Measurements from ENCODE around the gene CADM1.

The CADM1 gene

GRCh38 chr11:115207166-115207591 is 297.0 kb downstream of the CADM1 start:
- no peak for DNase-seq (ENCODE audit: low spot score)

- DNase-seq (ENCODE audit: low spot score): no peak
These were observed 297.7 kb downstream of the CADM1 start for GRCh38 chr11:115206365-115207022.

DNA sequence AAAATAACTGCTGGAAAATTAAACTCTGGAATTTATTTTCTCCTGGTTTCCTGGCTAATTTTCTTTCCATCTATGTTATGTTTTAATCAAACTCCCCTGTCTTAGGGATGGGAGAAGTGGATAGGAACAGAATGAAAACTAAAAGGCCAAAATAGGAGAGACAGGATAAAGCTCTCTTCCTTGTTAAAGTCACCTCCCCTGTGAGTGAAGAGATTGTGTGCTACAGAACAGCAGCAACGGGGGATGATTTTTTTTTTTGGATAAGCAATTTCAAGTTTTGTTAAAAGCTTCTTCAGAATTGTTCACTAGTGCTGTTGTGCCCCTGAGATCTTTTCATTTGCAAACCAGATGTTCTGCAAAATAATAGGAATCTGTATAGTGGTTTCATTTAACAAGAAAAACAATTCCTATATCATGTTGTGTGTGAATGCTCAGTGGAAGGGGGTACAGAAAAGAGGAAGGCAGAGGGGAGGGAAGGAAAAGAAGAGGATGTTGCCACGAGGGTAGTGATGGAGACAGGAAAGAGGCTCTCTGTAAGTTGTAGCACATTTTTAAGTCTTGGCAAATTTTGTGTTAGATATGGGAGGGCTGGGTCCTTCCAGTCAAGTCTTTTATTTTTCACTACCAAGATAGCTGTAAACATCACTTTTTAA is 301.2 kb downstream of the CADM1 start:
- no peak for DNase-seq (ENCODE audit: low spot score)

DNA sequence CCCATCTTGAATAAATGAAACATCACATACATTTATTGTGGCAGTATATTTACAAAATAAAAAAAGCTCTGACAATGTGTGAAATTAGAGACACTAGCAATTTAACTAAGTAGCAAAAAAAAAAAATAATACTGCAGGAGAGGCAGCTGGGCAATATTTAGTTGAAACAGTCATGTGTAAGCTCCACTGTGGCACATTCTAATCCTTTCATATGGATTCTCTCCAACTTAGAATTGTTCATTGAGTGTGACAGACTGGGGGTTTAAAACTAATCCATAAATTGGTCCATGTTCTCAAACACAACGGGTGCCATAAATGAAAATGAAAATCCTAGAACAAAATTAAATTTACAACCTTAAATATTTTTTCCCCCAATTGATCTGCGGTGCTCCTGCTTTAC is 302.1 kb downstream of the CADM1 start:
- no peak for DNase-seq (ENCODE audit: low spot score)

DNA sequence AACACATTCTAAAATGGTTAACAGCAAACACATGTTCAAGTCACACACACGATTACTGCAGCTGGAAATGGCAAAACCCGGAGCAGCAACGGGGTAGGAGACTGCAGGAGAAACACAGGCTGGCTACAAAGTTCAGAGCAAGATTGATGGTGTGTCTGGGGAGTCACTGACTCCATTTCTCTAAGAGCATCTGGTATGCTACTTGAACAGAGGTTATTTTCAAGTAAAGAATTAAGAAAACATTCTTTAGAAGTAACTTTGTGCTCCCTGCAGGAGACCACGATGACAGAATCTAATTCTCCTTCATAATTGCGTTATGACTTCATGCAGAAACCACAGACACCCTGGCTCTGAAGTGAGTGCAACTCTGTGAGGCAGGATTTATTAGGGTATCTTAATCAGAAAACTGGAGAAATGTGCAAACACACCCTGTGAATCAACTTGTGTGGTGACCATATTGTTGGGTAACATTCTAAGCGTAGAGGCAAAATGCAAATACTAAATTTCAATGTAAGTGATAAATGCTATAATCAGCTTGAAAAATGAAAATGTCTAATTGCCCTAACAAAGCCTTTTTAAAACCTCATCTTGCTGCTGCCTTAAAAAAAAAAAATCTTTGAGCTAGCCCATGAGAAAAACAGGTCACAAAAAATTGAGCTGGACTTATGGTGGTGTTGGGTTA is 303.0 kb downstream of the CADM1 start:
- no peak for DNase-seq (ENCODE audit: low spot score)

GRCh38 chr11:115199481-115200069 is 304.6 kb downstream of the CADM1 start:
- DNase-seq (ENCODE audit: low spot score): no peak

- no peak for DNase-seq (ENCODE audit: low spot score)
These were observed 305.9 kb downstream of the CADM1 start for GRCh38 chr11:115198321-115198741.

GRCh38 chr11:115197433-115197832 is 306.8 kb downstream of the CADM1 start:
- DNase-seq (ENCODE audit: low spot score): no peak

GRCh38 chr11:115197031-115197430 is 307.2 kb downstream of the CADM1 start:
- DNase-seq (ENCODE audit: low spot score): no peak

- DNase-seq (ENCODE audit: low spot score): no peak
These were observed 309.5 kb downstream of the CADM1 start for GRCh38 chr11:115194802-115195110.

DNA sequence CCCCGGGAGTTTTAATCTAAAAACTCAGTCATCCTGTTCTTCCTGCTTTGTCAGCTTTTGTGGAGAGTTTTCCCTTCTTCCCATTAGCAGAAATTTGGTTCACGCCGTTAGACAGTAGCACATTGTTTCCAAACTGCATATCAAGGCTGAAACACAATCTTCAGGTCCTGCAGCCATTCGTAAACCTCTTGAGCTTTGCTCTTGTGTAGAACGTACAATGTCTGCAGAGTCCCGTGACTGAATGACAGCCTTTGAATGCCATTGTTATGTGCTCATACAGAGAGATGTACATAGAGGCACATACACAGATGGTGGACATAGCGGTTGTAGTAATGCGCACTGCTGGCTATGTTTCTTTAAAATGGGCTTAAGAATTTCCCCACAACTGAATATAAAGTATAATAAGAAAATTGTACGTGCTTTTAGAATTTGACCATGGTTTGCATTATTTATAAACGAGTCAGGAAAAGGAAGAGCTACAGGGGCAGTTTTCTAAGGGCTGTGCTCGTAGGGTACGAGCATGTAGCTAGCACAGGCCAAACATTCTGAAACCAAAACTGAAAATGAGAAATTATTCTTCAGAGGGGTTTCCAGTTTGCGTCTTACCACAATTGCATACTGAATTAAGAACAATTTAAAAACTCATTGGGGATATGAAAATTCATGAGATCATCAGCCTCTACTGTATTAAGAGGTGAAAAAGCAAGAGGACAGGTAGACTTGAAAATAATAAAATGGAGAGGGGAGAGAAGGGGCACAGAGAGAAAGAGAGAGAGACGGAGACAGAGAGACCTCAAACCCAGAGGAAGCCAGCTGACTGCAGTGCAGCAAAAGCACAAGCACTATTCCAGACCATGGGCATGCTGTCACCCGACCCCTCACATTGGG is 310.1 kb downstream of the CADM1 start:
- no peak for DNase-seq (ENCODE audit: low spot score)

- DNase-seq (ENCODE audit: low spot score): no peak
These were observed 312.5 kb downstream of the CADM1 start for GRCh38 chr11:115191761-115192160.

DNA sequence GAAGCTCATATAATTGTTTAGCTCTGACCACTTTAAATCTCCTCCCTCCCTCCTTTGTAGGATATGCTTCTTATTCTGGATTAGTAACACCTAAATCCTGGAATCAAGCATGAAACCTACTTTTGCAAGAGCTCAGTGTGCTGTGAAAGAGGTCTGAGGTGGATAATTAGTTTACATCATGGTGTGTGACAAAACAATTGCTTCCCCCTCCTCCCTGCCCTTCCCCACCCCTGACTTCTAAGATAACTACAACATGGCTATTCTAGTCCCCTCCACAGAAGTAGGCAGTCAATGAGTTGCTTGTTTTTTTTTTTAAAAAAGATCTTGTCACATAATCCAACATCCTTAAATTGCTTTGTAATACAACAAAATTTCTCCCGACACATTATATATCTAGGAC is 314.0 kb downstream of the CADM1 start:
- no peak for DNase-seq (ENCODE audit: low spot score)

GRCh38 chr11:115188898-115189278 is 315.3 kb downstream of the CADM1 start:
- DNase-seq (ENCODE audit: low spot score): no peak

DNA sequence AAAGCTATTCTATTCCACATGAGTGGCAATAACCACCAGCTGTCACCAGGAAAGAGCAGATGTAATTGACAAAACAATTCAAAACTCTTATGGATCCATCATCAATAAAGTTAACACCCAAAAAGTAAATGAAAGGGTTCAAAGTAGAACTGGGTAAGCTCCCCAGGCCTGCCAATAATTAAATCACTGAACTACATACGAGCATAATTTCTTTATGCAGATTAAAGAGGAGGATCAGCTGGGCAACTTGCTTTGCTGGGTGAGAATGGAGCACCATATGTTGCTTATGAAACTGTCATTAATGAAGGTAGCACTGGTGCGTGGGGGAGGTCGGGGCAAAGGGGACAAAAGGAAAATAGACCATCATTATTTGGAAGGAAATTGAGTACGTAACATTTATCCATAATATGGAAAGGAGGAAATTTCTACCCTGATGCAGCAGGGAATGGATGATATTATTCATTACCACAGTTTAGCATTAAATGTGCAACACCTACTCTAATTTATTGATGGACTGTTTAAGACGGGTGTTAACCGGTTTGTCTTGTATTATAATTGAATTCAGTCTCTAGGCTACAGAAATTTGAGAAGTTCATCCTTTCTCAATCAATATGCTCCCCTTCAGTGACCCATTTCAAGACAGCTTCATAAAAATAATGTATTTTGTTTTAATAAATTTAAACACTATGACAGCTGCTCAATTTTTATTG is 315.9 kb downstream of the CADM1 start:
- DNase-seq (ENCODE audit: low spot score): no peak

DNA sequence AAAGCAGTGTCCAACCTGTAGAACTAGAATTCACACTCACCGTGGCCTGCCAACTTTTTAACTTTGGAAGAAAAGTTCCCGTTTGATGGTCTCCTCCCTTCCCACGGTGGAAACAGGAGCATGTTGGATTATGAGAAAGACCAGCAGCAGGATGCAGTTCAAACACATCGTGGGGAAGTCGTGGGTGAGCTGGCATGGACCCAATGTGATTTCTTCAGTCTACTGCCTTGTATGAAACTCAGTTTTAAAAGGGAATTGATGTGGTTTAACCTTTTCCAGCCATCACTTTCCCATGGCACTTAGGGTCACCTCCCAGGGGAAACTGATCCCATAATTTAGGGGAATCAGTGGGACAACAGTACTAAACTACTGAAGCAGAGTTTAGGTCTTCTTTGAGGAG is 318.3 kb downstream of the CADM1 start:
- no peak for DNase-seq (ENCODE audit: low spot score)

DNA sequence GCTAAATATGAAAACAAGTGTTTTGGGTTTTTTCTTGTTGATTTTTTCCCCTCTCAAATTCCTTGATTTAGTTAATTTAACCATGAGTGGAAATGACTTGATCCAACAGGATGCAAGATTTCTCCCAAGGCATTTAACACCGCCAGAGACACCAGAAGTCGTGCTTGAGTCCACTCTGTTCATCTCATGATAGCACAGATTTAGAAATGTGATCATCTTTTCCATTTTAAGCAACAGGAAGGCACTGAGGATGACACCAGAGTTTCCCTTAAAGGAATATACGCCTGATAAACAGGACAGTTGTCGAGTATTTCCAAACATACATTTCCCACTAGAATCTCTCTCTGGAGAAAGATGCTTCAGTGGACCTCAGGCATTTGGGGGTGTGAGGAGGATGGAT is 318.7 kb downstream of the CADM1 start:
- no peak for DNase-seq (ENCODE audit: low spot score)

GRCh38 chr11:115184901-115185300 is 319.3 kb downstream of the CADM1 start:
- no peak for DNase-seq (ENCODE audit: low spot score)

DNA sequence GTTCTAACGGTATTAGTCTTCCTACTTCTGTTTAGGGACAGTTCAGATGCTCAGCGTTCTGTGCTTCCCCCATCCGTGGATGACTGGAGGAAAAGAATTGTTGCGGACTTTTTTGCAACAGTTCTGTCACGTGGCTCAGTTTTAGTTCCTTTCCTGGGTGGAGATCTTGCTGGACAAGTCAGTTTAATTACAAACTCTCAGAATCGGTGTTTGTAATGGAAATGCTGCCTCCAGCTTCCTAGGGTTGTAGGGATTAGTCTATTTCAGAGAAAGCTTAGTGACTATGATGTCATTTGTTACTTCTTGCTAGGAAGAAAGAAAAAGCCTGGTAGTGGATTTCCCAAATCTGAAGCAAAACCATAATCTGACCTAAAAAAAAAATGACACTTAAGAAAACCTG is 320.4 kb downstream of the CADM1 start:
- DNase-seq (ENCODE audit: low spot score): no peak

DNA sequence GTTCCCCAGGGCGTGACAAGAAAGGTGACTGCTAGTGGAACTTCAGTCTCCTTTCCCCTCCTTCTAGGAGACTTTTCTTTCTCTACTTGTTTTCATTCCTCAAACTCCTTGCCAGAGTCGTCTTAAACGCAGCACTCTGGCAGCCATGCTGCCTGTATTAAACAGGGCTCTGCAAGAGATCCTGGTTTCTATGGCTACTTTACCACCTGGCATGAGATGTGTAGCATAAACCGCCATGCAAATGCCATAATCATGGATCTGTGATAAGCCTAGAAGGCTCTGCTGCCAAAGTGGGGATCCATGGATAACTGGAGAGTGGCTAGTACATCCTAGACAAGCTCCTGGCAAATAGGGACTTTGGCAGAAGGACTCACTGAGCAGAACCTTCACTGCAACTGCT is 321.1 kb downstream of the CADM1 start:
- no peak for DNase-seq (ENCODE audit: low spot score)

DNA sequence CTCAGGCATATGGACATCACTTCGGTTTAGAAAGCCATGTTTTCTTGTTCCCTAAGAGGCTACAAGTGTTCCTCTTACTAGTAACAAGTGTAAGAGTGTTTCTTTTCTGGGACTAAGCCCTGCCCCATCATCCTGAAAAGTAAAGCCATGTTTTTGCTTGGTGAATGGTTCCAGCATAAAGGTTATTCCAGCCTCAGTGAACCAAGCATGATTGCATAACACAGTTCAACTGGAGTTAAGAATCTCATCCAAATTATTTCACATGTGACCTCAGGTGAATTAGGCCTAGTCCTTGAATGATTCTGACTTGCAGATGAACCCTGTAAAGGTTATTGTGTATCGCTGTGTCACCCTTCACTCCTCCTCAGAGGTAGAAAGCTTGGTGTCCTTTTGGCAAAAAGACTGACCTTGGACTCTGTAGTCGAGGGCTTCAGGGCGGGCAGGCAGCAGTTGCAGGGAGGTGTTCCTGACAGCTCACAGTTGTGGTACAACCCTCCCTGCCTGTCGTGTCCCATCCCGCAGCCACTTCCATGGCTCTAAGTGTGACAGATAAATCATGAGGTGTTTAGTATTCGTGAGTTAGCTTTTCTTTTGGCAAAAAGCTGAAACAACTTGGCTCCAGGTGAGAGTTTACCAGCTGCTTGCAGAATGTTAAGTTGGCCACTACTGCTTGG is 321.8 kb downstream of the CADM1 start:
- DNase-seq (ENCODE audit: low spot score): no peak
